HK-2 (cell line): ENCODE results near the gene PHKG1.
"Not testable (repeated sequence)": the region's sequence is repeated elsewhere in the genome, so short reads cannot be mapped to it uniquely, and the experiment has no call there.

Experiments used
- DNase-seq: peaks from one replicate; pipeline ENCODE4 v3.0.0-alpha.2; 2018; ENCODE audit not compliant: unreplicated experiment

PHKG1 gene

DNA sequence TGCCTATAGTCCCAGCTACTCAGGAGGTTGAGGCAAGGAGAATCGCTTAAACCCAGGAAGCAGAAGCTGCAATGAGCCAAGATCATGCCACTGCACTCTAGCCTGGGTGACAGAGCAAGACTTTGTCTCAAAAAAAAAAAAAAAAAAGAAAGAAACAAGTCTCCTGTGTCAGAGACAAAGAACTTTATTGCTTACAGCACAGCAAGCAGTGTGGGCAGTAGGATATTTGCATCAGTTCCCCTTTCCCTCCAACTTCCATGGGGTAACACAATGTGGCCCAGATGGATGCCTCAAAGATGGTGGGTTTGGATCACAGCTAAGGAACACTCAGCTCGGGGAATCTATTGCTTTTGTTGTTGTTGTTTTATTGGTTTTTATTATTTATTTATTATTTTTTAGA, 47.0 kb downstream of the PHKG1 start:
- not testable (repeated sequence) for DNase-seq

- DNase-seq, result no peak
Measured at GRCh38 chr7:56040730-56041129, 52.0 kb downstream of the PHKG1 start.

- DNase-seq, result peak; percentile 71
Measured at GRCh38 chr7:56033671-56034432, 58.9 kb downstream of the PHKG1 start.

DNA sequence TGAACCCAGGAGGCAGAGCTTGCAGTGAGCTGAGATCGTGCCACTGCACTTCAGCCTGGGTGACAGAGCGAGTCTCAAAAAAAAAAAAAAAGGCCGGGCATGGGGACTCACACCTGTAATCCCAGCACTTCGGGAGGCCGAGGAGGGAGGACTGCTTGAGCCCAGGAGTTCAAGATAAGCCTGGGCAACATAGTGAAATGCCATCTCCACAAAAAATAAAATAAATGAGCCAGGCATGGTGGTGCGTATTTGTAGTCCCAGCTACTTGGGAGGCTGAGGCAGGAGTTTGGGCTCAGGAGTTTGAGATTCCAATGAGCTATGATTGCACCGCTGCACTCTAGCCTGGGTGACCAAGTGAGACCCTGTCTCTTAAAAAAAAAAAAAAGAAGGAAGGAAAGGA, 60.2 kb downstream of the PHKG1 start:
- DNase-seq, result not testable (repeated sequence)

- not testable (repeated sequence) for DNase-seq
Measured at GRCh38 chr7:56031556-56031955, 61.2 kb downstream of the PHKG1 start.

- no peak for DNase-seq
Measured at GRCh38 chr7:56030340-56030739, 62.4 kb downstream of the PHKG1 start.
